ENCODE measurements around the gene REEP6.
"Not testable (repeated sequence)": the region's sequence is repeated elsewhere in the genome, so short reads cannot be mapped to it uniquely, and the experiment has no call there.

Gene REEP6

GRCh38 chr19:1509602-1510441 lies 18.8 kb downstream of the REEP6 start:
- no peak for DNase-seq

GRCh38 chr19:1510442-1510806 lies 19.4 kb downstream of the REEP6 start:
- DNase-seq, result no peak

GRCh38 chr19:1510807-1511206 lies 19.8 kb downstream of the REEP6 start:
- DNase-seq, result no peak

- DNase-seq, result no peak
Observed at GRCh38 chr19:1511318-1512317, 20.6 kb downstream of the REEP6 start.

GRCh38 chr19:1512671-1513498 lies 21.9 kb downstream of the REEP6 start, which contains the start of gene ADAMTSL5:
TSS of gene ADAMTSL5 (minus strand) at chr19:1513019. CDS start at chr19:1510943, 2,076 bp downstream.
- no peak for DNase-seq

GRCh38 chr19:1513499-1514294 lies 22.7 kb downstream of the REEP6 start:
- no peak for DNase-seq

GRCh38 chr19:1514295-1514661 lies 23.3 kb downstream of the REEP6 start:
- no peak for DNase-seq

- no peak for DNase-seq
Observed at GRCh38 chr19:1514986-1515721, 24.2 kb downstream of the REEP6 start.

- DNase-seq, result no peak
Observed at GRCh38 chr19:1516395-1516753, 25.4 kb downstream of the REEP6 start.

GRCh38 chr19:1518471-1518870 lies 27.5 kb downstream of the REEP6 start:
- DNase-seq, result no peak

- not testable (repeated sequence) for DNase-seq
Observed at GRCh38 chr19:1519802-1520201, 28.8 kb downstream of the REEP6 start.

GRCh38 chr19:1520203-1520780 lies 29.3 kb downstream of the REEP6 start:
- DNase-seq, result no peak

- no peak for DNase-seq
Observed at GRCh38 chr19:1521636-1522035, 30.7 kb downstream of the REEP6 start.

- DNase-seq, result no peak
Observed at GRCh38 chr19:1522061-1522460, 31.1 kb downstream of the REEP6 start.

- no peak for DNase-seq
Observed at GRCh38 chr19:1522838-1523237, 31.9 kb downstream of the REEP6 start.

GRCh38 chr19:1523412-1524286 lies 32.7 kb downstream of the REEP6 start, which contains the start of gene PLK5:
TSS of gene PLK5 (plus strand) at chr19:1524077. CDS start at chr19:1526997, 2,920 bp downstream.
- no peak for DNase-seq

- DNase-seq, result no peak
Observed at GRCh38 chr19:1524287-1524971, 33.4 kb downstream of the REEP6 start.

- DNase-seq, result no peak
Observed at GRCh38 chr19:1524972-1525325, 34.0 kb downstream of the REEP6 start.

GRCh38 chr19:1525343-1525742 lies 34.4 kb downstream of the REEP6 start:
- no peak for DNase-seq
